CMK (cell line): ENCODE data around the gene WAS.
"Not testable (repeated sequence)": the region's sequence is repeated elsewhere in the genome, so short reads cannot be mapped to it uniquely, and the experiment has no call there.

Experiments
- DNase-seq: peaks from one replicate; pipeline ENCODE4 v3.0.0-alpha.2; 2010; ENCODE audit warnings: low read depth

Gene WAS

DNA sequence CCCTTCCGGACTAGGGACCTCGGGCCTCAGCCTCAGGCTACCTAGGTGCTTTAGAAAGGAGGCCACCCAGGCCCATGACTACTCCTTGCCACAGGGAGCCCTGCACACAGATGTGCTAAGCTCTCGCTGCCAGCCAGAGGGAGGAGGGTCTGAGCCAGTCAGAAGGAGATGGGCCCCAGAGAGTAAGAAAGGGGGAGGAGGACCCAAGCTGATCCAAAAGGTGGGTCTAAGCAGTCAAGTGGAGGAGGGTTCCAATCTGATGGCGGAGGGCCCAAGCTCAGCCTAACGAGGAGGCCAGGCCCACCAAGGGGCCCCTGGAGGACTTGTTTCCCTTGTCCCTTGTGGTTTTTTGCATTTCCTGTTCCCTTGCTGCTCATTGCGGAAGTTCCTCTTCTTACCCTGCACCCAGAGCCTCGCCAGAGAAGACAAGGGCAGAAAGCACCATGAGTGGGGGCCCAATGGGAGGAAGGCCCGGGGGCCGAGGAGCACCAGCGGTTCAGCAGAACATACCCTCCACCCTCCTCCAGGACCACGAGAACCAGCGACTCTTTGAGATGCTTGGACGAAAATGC is at the start of gene WAS:
Gene WAS, plus strand, starts transcription at position 389 of the 572 bp plus-strand sequence. Its CDS starts 55 bp downstream, at position 444.
- no peak for DNase-seq

DNA sequence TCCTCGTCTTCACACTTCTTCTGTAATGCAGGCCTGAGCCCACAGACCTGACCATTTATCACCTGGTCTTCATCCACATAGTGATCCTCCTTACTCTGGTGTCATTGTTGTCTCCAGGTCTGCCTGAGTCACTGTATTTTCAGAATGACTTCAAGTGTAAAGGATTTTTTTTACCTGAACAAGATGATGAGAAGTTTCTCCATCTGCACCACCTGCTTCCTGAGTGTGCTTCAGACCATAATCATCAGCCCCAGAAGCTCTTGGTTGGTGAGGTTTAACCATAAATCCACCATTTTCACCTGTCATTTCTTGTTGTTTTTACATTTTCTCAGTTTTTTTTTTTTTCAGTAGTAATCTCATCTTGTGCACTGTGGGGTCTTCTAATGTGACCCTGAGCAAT is 47.3 kb upstream of the WAS start:
- no peak for DNase-seq

DNA sequence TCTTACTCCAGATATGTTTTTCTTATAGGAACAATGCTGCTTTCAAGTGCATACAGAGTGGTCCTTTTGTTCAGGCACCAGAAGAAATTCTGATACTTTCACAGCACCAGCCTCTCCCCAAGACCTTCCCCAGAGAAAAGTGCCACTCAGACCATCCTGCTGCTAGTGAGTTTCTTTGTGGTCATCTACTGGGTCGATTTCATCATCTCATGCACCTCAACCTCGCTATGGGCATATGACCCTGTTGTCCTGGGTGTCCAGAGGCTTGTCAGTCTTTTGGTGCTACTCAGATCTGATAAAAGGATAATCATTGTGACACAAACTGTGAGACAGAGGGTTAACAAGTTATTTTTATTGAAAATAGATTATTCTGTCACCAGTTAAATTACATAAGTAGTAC is 46.8 kb upstream of the WAS start:
- no peak for DNase-seq

DNA sequence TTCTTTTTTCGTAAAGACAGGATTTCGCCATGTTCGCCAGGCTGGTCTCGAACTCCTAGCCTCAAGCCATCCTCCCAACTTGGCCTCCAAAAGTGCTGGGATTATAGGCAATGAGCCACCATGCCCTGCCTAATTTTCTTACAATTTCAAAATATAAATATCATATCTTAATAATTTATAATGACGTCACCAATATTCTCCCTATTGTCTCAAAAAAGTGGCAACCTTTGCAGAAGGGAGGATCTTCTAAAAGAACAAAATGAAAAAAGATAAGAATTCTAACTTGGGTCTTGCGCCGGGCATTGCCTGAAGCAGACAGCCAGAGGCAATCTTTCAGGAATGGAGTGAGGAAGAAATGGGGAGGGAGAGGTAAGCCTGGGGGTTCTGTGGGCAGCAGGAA is 37.9 kb upstream of the WAS start:
- DNase-seq = no peak

DNA sequence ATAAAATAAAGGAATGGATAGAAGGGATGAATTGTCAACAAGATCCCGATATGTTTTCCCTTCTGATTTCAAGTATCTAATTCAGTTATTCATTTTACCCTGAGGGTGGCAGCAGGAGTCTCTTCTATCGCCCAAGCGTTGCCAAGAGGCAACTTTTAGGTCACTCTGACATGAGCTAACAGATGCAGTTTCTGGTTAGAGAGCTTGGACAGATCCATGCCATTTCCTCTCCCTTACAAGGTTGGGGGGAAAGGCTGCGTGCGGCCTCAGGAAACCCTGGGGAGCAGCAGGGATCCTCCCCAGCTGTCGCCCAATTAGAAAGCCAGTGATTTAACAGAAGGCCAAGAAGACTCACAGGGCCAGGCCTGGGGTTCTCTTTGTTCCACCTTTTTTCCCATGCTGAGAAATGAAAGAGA is 35.3 kb upstream of the WAS start:
- DNase-seq = peak; percentile 25

DNA sequence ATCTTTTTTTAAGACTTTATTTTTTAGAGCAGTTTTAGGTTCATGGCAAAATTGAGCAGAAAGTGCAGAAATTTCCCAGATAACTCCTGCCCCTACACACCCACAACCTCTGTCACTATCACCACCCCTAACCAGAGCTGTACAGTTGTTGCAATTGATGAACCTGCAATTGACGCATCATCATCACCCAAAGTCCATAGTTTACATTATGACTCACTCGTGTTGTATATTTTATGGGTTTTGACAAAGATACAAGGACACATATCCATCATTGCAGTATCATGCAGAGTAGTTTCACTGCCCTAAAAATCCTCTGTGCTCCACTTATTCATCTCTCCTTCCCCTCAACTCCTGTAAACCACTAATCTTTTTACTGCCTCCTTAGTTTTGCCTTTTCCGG is 34.5 kb upstream of the WAS start:
- no peak for DNase-seq

DNA sequence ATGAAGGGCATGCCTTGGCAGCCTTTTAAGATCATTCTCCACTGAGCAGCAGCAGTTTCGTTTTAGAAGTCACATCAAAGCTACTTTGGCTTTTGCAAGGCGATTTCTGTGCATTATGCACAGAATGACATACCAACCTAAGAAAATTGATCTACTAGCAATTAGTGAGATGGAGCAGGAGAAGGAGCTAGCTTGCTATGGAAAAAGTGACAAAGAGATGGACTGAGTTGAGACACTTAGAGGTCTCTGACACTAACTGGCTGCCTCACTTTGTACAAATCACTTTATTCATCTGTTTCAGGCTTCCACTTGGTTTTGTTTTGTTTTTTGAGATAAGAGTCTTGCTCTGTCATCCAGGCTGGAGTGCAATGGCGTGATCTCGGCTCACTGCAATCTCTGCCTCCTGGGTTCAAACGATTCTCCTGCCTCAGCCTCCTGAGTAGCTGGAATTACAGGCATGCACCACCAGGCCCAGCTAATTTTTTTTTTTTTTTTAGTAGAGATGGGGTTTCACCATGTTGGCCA is 31.5 kb upstream of the WAS start:
- not testable (repeated sequence) for DNase-seq

DNA sequence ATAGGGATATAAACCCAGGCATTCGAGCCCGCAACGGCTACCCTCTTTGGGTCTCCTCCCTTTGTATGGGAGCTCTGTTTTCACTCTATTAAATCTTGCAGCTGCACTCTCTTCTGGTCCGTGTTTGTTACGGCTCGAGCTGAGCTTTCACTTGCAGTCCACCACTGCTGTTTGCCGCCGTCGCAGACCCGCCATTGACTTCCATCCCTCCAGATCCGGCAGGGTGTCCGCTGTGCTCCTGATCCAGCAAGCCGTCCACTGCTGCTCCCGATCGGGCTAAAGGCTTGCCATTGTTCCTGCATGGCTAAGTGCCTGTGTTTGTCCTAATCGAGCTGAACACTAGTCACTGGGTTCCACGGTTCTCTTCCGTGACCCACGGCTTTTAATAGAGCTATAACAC is 28.9 kb upstream of the WAS start:
- not testable (repeated sequence) for DNase-seq

DNA sequence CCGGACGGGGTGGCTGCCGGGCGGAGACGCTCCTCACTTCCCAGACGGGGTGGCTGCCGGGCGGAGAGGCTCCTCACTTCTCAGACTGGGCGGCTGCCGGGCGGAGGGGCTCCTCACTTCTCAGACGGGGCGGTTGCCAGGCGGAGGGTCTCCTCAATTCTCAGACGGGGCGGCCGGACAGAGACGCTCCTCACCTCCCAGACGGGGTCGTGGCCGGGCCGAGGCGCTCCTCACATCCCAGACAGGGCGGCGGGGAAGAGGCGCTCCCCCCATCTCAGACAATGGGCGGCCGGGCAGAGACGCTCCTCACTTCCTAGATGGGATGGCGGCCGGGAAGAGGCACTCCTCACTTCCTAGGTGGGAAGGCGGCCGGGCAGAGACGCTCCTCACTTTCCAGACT is 23.9 kb upstream of the WAS start:
- not testable (repeated sequence) for DNase-seq

DNA sequence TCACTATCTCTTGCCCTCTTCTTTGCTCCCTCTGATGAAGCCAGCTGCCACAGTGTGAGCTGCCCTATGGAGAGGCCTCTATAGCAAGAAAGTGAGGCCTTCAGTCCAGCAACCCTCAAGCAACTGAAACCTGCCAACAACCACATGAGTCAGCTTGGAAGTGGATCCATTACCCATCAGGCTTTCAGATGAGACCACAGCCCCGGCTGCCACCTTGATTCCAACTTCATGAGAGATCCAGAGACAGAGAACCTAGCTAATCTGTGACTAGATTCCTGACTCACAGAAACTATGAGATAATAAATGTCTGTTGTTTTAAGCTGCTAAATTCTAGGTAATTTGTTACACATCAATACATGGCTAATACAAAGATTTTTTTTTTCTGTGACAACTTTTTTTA is 20.4 kb upstream of the WAS start:
- no peak for DNase-seq

DNA sequence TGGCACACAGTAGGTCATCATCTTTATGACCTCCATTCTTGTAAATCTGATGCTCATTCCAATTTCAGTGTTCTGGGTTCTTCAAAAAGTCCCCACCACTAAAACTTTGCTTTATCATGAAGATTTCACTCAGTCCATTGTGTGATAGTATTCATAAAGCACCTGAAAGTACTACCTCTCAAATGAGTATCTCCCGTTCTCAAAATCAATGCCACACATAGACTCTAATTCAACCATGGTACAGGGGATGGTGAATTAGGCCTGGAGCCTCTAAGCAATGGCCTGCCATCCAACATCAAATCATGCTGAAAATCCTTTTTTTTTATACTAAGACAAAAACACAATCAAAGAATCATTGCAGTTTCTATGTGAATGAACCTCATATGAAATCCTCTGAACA is 19.4 kb upstream of the WAS start:
- no peak for DNase-seq

DNA sequence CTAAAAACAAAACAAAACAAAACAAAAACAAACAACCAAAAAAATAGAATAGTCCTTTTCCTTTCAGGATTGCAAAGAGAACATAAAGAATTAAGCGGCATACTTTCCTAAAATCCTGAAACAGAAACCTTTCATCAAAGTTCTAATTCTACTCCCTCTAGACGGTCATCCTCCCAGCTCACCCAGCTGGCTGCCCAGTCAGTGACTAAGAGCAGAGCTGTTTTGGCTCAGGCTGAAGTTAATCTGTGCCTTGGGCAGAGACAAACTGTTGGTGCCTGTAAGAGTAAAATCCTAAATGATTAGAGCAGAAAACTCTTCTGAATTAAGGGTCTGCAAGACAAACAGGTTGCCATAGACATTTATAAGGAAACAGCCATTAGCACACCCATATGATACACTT is 17.6 kb upstream of the WAS start:
- no peak for DNase-seq

DNA sequence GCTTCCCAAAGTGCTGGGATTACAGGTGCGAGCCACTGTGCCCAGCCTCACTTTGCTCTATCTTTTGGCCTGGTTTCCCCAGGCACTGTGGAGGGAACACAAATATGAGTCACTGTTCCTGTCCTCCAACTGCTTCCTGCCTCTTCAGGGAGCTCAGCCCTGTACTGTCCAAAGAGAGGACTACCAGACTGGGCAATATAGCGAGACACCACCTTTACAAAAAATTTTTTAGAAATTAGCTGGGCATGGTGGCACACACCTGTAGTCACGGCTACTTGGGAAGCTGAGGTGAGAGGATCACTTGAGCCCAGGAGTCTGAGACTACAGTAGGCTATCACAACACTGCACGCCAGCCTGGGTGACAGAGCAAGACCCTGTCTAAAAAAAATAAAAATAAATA is 16.9 kb upstream of the WAS start:
- no peak for DNase-seq

DNA sequence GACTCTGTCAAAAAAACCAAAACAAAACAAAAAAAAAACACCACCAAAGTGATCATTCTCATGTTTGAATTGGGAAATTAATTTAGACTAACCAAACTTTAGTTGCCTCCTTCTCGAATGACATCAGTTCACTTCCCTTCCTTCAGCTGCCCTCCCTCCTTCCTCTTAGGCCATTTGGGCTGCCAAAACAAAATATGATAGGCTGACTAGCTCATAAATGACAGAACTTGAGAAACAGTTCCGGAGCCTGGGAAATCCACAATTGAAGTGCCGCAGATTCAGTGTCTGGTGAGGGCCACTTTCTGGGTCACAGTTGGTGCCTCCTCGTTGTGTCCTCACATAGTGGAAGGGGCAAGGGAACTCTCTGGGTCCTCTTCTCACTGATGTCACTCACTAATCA is 16.1 kb upstream of the WAS start:
- no peak for DNase-seq

DNA sequence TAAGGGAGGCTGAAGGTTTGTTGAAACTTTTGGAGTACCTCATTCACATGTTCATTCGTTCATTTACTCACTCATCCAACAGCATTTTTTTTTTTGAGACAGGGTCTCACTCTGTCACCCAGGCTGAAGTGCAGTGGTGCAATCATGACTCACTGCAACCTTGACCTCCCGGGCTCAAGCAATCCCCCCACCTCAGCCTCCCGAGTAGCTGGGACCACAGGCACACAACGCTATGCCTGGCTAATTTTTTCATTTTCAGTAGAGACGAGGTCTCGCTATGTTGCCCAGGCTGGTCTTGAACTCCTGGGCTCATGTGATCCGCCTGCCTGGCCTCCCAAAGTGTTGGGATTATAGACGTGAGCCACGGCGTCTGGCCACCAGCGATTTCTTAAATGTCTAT is 15.4 kb upstream of the WAS start:
- not testable (repeated sequence) for DNase-seq

DNA sequence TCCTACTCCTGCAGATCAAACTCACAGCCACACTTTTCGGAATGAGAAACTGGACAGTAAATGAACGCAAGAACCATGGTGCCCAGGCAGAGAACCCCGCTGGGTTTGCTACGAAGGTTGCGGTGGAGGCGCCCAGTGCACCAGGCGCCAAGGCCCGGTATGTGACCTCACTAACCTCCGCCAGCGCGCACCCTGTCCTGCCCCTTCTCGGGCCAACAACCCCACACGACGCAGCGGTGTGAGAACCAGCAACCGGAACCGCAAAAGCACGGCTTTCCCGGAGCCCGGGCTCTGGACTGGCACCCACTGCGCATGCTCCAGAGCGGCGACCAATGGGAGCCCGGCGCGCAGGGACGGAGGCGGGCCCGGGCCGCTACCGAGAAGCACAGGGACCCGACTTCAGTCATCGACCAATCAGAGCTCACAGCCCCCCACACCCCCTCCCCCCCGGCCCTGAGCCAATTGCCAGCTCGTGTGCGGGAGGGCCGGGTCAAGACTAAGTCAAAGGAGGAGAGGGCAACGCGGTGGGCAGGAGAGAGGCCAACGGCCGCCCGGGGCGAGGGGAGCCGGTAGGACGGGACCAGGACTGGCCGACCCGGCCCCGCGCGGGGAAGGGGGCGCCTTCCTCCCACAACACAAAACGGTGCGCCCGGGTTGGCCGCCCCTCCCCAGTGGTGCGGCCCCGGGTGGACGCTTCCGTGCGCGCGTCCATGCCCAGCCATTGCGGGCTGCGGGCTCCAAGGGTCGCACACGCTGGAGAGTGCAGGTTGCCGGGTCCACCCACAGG is 7.3 kb upstream of the WAS start:
- DNase-seq = peak; percentile 87

DNA sequence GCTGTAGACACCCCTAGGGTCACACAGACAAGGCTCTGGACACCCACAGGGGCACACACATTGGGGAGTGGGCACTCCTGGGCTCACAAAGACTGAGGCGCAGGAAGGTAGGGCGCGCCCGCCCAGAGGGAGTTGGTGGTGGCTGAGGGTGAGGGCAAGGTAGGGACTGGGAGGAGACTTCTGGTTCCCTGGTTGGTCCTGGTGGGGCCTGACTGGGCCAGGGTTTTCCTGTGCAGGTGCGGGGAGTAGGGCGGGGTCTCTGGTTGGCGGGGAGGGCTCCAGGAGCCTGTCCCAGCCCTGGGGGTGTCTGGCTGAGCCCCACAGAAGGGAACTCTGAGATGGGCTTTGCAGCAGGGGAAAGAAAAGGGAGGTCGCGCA is 6.7 kb upstream of the WAS start:
- DNase-seq = no peak

DNA sequence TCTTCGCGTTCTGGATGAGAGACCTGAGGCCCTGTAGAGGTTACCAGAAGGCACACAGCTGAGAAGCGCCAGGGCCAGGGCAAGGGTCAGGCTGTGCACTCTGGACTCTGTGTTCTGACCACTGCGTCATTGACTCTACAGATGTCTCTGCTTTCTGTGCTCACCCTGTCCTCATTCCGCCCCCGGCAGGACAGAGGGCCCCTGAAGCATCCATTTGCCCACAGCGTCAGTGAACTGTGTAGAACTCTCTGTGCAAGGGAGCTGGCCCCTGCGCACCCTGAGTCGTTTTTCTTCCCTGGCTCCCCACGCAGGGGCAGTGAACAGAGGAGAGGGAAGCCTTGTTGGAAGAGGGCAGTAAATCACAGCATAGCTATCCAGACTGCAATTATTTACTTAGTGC is 6.1 kb upstream of the WAS start:
- no peak for DNase-seq

DNA sequence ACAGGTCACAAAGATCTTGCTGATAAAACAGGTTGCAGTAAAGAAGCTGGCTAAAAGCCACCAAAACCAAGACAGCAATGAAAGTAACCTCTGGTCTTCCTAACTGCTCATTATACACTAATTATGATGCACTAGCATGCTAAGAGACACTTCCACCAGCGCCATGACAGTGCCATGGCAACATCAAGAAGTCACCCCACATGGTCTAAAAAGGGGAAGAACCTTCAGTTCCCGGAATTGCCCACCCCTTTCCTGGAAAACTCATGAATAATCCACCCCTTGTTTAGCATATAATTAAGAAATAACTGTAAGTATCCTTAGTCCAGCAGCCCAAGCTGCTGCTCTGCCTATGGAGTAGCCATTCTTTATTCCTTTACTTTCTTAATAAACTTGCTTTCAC is 3.1 kb upstream of the WAS start:
- DNase-seq = not testable (repeated sequence)

DNA sequence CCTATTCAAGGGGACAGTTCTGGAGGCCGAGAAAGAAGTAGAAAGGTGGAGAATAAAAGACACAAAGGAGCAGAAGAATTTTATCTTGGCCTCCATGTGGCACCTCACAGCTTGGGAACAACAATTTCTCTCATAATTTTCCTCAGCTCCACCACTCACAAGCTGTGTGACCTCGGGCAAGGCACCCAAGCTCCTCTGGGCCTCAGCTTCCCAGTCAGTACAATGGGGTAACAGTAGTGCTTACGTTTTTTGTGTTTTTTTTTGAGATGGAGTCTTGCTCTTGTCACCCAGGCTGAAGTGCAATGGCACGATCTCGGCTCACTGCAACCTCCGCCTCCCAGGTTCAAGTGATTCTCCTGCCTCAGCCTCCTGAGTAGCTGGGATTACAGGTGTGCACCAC is 2.7 kb upstream of the WAS start:
- not testable (repeated sequence) for DNase-seq

DNA sequence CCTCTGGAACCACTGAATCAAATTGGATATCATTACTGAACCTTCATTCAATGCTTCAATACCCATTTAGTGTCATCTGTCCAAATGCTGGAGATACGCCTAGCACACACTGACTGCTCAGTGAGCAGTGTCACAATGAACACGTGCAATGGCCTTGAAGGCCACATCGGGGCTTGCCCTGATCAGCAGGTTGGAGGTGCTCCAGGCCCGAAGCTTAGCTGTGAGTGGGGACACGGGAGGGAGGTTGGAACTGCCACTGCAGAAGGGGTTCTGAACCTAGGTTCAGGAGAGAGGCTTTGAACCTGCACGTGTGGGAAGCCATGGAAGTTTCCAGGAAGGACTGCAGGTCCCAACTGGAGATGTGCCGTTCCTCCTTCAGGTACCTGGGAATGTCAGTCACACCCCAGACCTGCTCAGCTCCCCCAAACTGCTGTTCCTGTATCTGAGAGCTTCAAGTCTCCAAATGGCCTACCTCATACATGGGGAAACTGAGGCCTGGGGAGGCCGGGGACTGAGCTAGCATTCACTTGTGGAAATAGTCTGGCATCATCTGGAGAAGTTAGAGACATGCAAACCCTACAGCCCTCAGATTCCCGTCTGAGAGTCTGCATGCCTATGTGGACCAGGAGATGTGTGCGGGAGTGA is 1.9 kb upstream of the WAS start:
- no peak for DNase-seq

DNA sequence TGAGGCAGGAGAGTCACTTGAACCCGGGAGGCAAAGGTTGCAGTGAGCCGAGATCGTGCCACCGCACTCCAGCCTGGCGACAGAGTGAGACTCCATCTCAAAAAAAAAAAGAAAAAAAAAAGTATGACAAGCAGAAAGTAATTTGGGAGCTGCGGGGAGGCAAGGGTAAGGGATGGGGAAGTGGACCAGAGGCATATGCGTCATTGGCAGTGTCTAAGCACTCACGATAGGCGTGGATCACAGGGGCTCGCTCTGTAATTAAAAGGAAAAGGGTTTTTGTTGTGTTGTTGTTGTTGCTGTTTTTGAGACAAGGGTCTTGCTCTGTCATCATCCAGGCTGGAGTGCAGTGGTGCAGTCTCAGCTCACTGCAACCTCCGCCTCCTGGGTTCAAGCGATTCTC is 804 bp upstream of the WAS start:
- not testable (repeated sequence) for DNase-seq

DNA sequence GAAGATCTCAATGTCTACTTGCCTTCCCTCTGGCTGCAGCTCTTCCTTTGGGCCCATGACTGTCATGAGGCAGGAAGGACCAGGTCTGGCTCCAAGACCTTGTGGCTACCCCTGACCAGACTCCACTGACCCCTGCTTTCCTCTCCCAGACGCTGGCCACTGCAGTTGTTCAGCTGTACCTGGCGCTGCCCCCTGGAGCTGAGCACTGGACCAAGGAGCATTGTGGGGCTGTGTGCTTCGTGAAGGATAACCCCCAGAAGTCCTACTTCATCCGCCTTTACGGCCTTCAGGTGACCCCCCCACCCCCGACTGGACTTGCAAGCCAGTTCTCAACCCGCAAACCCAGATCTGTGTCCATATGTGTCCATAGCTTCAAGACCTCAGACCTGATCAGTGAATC is 535 bp downstream of the WAS start:
- DNase-seq = no peak
